HCT116 (cell line): ENCODE data around the gene RSL1D1. TPM values are rescaled to one million over a fixed set of nuclear protein-coding genes. Genes with fewer than 3 reads are reported as not detected.

Source experiments
- ATAC-seq: fragments of 200-7000 bp; cut with Tn5 transposase; 2 replicates; pipeline ENCODE4 v1.9.1; 2020; ENCODE audit warnings: mild to moderate bottlenecking, moderate library complexity
- BruUV-seq: library from RNA; stranded (reverse); fragments of 400-500 nt; replicated peaks from 2 replicates; lab custom pipeline; 2021; lab: Mats Ljungman, UMichigan
- CTCF ChIA-PET: fragments of 300-600 bp; sonication (Branson Sonifier 250); formaldehyde crosslinking; loops from one replicate; lab custom pipeline; 2021; ENCODE audit warnings: antibody characterized with exemption; lab: Charles Lee
- POLR2A ChIA-PET: fragments of 300-600, 350-600 bp; sonication (Branson Sonifier 250); formaldehyde crosslinking; loops from one replicate; lab custom pipeline; 2021; ENCODE audit warnings: antibody characterized with exemption; lab: Charles Lee
- RAD21 ChIA-PET, 2 experiments: fragments of 300-600 bp; sonication (Branson Sonifier 250); formaldehyde crosslinking; loops; one replicate each; lab custom pipeline; 2023; ENCODE audit warnings: low total read pairs in 2 of 2; ENCODE audit not compliant: uncharacterized antibody in 2 of 2, unreplicated experiment in 2 of 2, low non-redundant PET in 1 of 2; lab: Charles Lee
- DNase-seq: peaks from one replicate; pipeline ENCODE4 v3.0.0-alpha.2; 2010; ENCODE audit warnings: low read depth, low spot score
- H2AFZ ChIP-seq: fragments of 200-600 bp; shearing (Covaris generic), sonication (generic); 2 replicates; pipeline ENCODE4 v1.6.1; 2017; ENCODE audit warnings: low read depth, mixed run types, mixed read lengths, antibody characterized with exemption, low read length; ENCODE audit not compliant: poor library complexity, severe bottlenecking
- H3K27ac ChIP-seq: 2 replicates; pipeline ENCODE4 v1.5.1; 2012; ENCODE audit warnings: low read depth, low read length
- H3K27me3 ChIP-seq: fragments of 200-600 bp; sonication (generic); 2 replicates; pipeline ENCODE4 v1.6.1; 2016; ENCODE audit warnings: mixed run types, low read length, mixed read lengths; ENCODE audit not compliant: insufficient read depth
- H3K36me3 ChIP-seq, 2 experiments: fragments of 200-500 bp in 1 of 2; fragments of 200-600 bp in 1 of 2; sonication (Bioruptor generic) in 1 of 2; sonication (generic) in 1 of 2; 2 replicates each; pipeline versions ENCODE4 v1.5.1 to v1.6.1; 2014 to 2016; ENCODE audit warnings: low read length in 2 of 2, inconsistent platforms in 1 of 2, mixed read lengths in 1 of 2, mixed run types in 1 of 2; ENCODE audit not compliant: insufficient read depth in 2 of 2, control insufficient read depth in 1 of 2
- H3K4me1 ChIP-seq, 2 experiments: fragments of 200-600 bp in 1 of 2; sonication (generic) in 1 of 2; 2 replicates each; pipeline versions ENCODE4 v1.5.1 to v1.6.1; 2012 to 2017; ENCODE audit warnings: low read length in 2 of 2, inconsistent platforms in 1 of 2, mild to moderate bottlenecking in 1 of 2, mixed read lengths in 1 of 2, mixed run types in 1 of 2, moderate library complexity in 1 of 2; ENCODE audit not compliant: insufficient read depth in 2 of 2, control insufficient read depth in 1 of 2
- H3K4me2 ChIP-seq: fragments of 200-600 bp; sonication (generic); 2 replicates; pipeline ENCODE4 v1.6.1; 2017; ENCODE audit warnings: mixed run types, low read length, mixed read lengths
- H3K4me3 ChIP-seq, 2 experiments: fragments of 200-600 bp in 1 of 2; sonication (generic) in 1 of 2; replicated peaks in 1 of 2; 2 replicates each; pipeline ENCODE4 v1.5.1; 2011 to 2016; ENCODE audit warnings: low read length in 2 of 2, control low read depth in 1 of 2, low read depth in 1 of 2, mild to moderate bottlenecking in 1 of 2, mixed read lengths in 1 of 2, mixed run types in 1 of 2
- H3K79me2 ChIP-seq: fragments of 200-600 bp; sonication (generic); 2 replicates; pipeline ENCODE4 v1.6.1; 2017; ENCODE audit warnings: mild to moderate bottlenecking, mixed run types, low read length, moderate library complexity, mixed read lengths; ENCODE audit not compliant: insufficient read depth
- H3K9ac ChIP-seq: fragments of 200-600 bp; sonication (generic); 2 replicates; pipeline ENCODE4 v1.6.1; 2016; ENCODE audit warnings: low read length, mixed read lengths
- H3K9me2 ChIP-seq: fragments of 200-600 bp; sonication (generic), shearing (Covaris generic); 2 replicates; pipeline ENCODE4 v1.6.1; 2017; ENCODE audit warnings: mixed run types, mild to moderate bottlenecking, moderate library complexity; ENCODE audit not compliant: insufficient read depth
- H3K9me3 ChIP-seq, 2 experiments: fragments of 200-500 bp in 1 of 2; fragments of 200-600 bp in 1 of 2; sonication (Bioruptor generic) in 1 of 2; sonication (generic) in 1 of 2; 2 replicates each; pipeline ENCODE4 v1.6.1; 2014 to 2017; ENCODE audit warnings: low read length in 2 of 2, mixed read lengths in 2 of 2, inconsistent platforms in 1 of 2, low read depth in 1 of 2, mild to moderate bottlenecking in 1 of 2, mixed run types in 1 of 2, moderate library complexity in 1 of 2; ENCODE audit not compliant: control insufficient read depth in 1 of 2, insufficient read depth in 1 of 2
- H4K20me1 ChIP-seq: fragments of 200-600 bp; sonication (generic), shearing (Covaris generic); 2 replicates; pipeline ENCODE4 v1.6.1; 2017; ENCODE audit warnings: mixed run types, mild to moderate bottlenecking, moderate library complexity; ENCODE audit not compliant: insufficient read depth
- CBX3 ChIP-seq: IDR thresholded peaks from 2 replicates; pipeline ENCODE4 v1.6.1; 2012; ENCODE audit warnings: low read depth
- CEBPB ChIP-seq: IDR thresholded peaks from 2 replicates; pipeline ENCODE4 v1.6.1; 2012; ENCODE audit warnings: low read depth
- EGR1 ChIP-seq: IDR thresholded peaks from 2 replicates; pipeline ENCODE4 v1.6.1; 2012; ENCODE audit warnings: low read depth
- ELF1 ChIP-seq: IDR thresholded peaks from 2 replicates; pipeline ENCODE4 v1.6.1; 2012; ENCODE audit warnings: low read depth, borderline replicate concordance
- EZH2 ChIP-seq: fragments of 200-600 bp; sonication (generic); IDR thresholded peaks from 2 replicates; pipeline ENCODE4 v1.6.1; 2017; ENCODE audit warnings: antibody characterized with exemption, mixed run types
- FOSL1 ChIP-seq: IDR thresholded peaks from 2 replicates; pipeline ENCODE4 v1.6.1; 2012; ENCODE audit warnings: low read depth
- JUND ChIP-seq: IDR thresholded peaks from 2 replicates; pipeline ENCODE4 v1.6.1; 2012
- SIN3A ChIP-seq: IDR thresholded peaks from 2 replicates; pipeline ENCODE4 v1.6.1; 2012; ENCODE audit warnings: low read depth
- SP1 ChIP-seq: IDR thresholded peaks from 2 replicates; pipeline ENCODE4 v1.6.1; 2012; ENCODE audit warnings: low read depth
- SRF ChIP-seq: IDR thresholded peaks from 2 replicates; pipeline ENCODE4 v1.6.1; 2012; ENCODE audit warnings: low read depth
- TCF7L2 ChIP-seq: IDR thresholded peaks from 2 replicates; pipeline ENCODE4 v1.7.0; 2011; ENCODE audit warnings: borderline replicate concordance, inconsistent platforms; ENCODE audit not compliant: insufficient read depth, insufficient read length; ENCODE audit errors: extremely low read depth
- YY1 ChIP-seq: IDR thresholded peaks from 2 replicates; pipeline ENCODE4 v1.6.1; 2011; ENCODE audit warnings: low read length, low read depth, moderate library complexity, mild to moderate bottlenecking; ENCODE audit not compliant: insufficient replicate concordance; ENCODE audit errors: extremely low read depth
- ZFX ChIP-seq: fragments of 450-650 bp; IDR thresholded peaks from 2 replicates; pipeline ENCODE4 v1.6.1; 2017
- intact Hi-C: fragments of 100-400 bp; cut with micrococcal nuclease; formaldehyde crosslinking; loops from 2 replicates; pipeline ENCODE4 v1.10.0; 2022
- total RNA-seq: library from RNA; stranded (reverse); gene quantifications from one replicate; pipeline ENCODE4 v1.2.1, GENCODE V29; 2021; ENCODE audit not compliant: unreplicated experiment
- TF ChIP-seq, protein P1 (sequence below): IDR thresholded peaks from 2 replicates; pipeline ENCODE4 v1.6.1; 2012
- TF ChIP-seq, protein P2 (sequence below), 3 experiments: fragments of 200-600 bp in 1 of 3; sonication (generic) in 1 of 3; IDR thresholded peaks in 2 of 3; conservative IDR thresholded peaks in 1 of 3; 2 replicates each; pipeline ENCODE4 v1.5.1; 2012 to 2017; ENCODE audit warnings: low read depth in 2 of 3, low read length in 2 of 3, antibody characterized with exemption in 1 of 3, borderline replicate concordance in 1 of 3, control low read depth in 1 of 3, mild to moderate bottlenecking in 1 of 3, mixed read lengths in 1 of 3, mixed run types in 1 of 3, moderate library complexity in 1 of 3; ENCODE audit not compliant: insufficient read depth in 1 of 3
- TF ChIP-seq, protein P3 (sequence below): IDR thresholded peaks from 2 replicates; pipeline ENCODE4 v1.6.1; 2012
- TF ChIP-seq, protein P4 (sequence below): IDR thresholded peaks from 2 replicates; pipeline ENCODE4 v1.6.1; 2011; ENCODE audit warnings: mild to moderate bottlenecking, low read length, moderate library complexity; ENCODE audit not compliant: insufficient replicate concordance; ENCODE audit errors: extremely low read depth

The RSL1D1 gene
- total RNA-seq, 1 experiment from 2014 or later, result 291 TPM

DNA sequence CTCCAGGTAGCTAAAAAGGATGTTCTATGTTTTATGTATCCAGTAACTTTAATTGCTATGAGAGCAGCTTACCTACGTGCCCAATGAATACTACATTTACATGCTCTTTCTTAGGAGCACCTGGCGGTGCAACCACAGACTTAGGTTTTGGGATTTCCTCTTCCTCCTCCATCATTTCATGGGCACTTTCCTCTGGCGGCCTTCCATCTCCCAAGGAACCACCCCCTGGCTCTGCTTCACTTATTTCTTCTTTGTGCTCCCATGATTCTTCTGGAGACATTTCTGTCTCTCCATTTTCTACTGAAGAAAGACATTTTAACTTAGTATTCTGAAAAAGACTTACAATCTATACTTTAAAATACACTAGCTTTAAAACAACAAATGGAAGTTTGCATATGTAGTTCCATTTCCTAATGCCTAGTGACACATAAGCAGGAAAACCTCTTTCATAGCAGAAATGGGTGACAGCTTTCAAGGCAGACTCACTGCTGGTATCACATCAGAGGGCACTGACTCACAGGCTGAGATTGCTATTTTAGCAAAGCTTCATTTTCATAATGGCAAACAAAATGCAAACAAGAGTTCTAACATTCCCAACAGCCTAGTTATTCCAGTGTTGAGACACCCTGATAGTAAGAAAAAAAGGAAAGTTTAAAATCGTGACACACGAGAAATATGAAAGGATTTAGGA lies 45.3 kb upstream of the RSL1D1 start:
- Histone ChIP-seq H3K9me2 (no peaks in the 10 kb centered on the region), H3K9me3 (no peaks in the 10 kb centered on the region), H3K36me3 (peaks cover 17 to 42% of the 10 kb centered on the region in 2 experiments; a peak in 3 of 4 replicates), H3K4me2 (no peak overlapping the region), H4K20me1 (peaks cover 9% of the 10 kb centered on the region; the same call in 1 of the 2 replicates), H3K4me1 (no peaks in the 10 kb centered on the region), H3K27ac (no peak overlapping the region), H3K79me2 (peaks cover 89% of the 10 kb centered on the region), H3K9ac (no peak overlapping the region), H3K27me3 (no peaks in the 10 kb centered on the region), H2AFZ (no peak overlapping the region), H3K4me3 (no peak overlapping the region)
- ATAC-seq (no peak), DNase-seq (no peak)
- intact Hi-C loops, result no loop called here
- RAD21 ChIA-PET, result no interaction called here
- no TSS peak for BruUV-seq
- POLR2A ChIA-PET, result no interaction called here
- CTCF ChIA-PET, result no interaction called here
- TF ChIP-seq CBX3, result no peak
- no peak for TF ChIP-seq CEBPB
- TF ChIP-seq, protein P1, sequence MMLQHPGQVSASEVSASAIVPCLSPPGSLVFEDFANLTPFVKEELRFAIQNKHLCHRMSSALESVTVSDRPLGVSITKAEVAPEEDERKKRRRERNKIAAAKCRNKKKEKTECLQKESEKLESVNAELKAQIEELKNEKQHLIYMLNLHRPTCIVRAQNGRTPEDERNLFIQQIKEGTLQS, result no peak
- TF ChIP-seq SP1, result no peak
- TF ChIP-seq, protein P2, sequence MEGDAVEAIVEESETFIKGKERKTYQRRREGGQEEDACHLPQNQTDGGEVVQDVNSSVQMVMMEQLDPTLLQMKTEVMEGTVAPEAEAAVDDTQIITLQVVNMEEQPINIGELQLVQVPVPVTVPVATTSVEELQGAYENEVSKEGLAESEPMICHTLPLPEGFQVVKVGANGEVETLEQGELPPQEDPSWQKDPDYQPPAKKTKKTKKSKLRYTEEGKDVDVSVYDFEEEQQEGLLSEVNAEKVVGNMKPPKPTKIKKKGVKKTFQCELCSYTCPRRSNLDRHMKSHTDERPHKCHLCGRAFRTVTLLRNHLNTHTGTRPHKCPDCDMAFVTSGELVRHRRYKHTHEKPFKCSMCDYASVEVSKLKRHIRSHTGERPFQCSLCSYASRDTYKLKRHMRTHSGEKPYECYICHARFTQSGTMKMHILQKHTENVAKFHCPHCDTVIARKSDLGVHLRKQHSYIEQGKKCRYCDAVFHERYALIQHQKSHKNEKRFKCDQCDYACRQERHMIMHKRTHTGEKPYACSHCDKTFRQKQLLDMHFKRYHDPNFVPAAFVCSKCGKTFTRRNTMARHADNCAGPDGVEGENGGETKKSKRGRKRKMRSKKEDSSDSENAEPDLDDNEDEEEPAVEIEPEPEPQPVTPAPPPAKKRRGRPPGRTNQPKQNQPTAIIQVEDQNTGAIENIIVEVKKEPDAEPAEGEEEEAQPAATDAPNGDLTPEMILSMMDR (IDR thresholded peaks at IDR 0.05 in 2 of 3, conservative IDR thresholded peaks at IDR 0.05 in 1 of 3; ENCODE audit: borderline replicate concordance in 1 of 3, insufficient read depth in 1 of 3, low read depth in 2 of 3, low read length in 2 of 3), result no peak
- no peak for TF ChIP-seq EGR1
- TF ChIP-seq, protein P3, sequence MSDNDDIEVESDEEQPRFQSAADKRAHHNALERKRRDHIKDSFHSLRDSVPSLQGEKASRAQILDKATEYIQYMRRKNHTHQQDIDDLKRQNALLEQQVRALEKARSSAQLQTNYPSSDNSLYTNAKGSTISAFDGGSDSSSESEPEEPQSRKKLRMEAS, result no peak
- TF ChIP-seq EZH2, result no peak
- no peak for TF ChIP-seq JUND
- TF ChIP-seq SIN3A, result no peak
- TF ChIP-seq FOSL1, result no peak
- TF ChIP-seq TCF7L2, result no peak
- no peak for TF ChIP-seq ZFX
- TF ChIP-seq, protein P4, sequence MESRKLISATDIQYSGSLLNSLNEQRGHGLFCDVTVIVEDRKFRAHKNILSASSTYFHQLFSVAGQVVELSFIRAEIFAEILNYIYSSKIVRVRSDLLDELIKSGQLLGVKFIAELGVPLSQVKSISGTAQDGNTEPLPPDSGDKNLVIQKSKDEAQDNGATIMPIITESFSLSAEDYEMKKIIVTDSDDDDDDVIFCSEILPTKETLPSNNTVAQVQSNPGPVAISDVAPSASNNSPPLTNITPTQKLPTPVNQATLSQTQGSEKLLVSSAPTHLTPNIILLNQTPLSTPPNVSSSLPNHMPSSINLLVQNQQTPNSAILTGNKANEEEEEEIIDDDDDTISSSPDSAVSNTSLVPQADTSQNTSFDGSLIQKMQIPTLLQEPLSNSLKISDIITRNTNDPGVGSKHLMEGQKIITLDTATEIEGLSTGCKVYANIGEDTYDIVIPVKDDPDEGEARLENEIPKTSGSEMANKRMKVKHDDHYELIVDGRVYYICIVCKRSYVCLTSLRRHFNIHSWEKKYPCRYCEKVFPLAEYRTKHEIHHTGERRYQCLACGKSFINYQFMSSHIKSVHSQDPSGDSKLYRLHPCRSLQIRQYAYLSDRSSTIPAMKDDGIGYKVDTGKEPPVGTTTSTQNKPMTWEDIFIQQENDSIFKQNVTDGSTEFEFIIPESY, result no peak
- TF ChIP-seq SRF, result no peak
- TF ChIP-seq YY1, result no peak
- TF ChIP-seq ELF1, result no peak
